Non-pigmented ciliary epithelial cell (primary cell): ENCODE measurements around the gene KRTAP2-1.
"Not testable (repeated sequence)": the region's sequence is repeated elsewhere in the genome, so short reads cannot be mapped to it uniquely, and the experiment has no call there.

ENCODE experiments used
- DNase-seq: peaks from one replicate; pipeline ENCODE4 v3.0.0-alpha.2; 2010; ENCODE audit warnings: low read depth

Gene KRTAP2-1

GRCh38 chr17:41012326-41013120 is 34.6 kb downstream of the KRTAP2-1 start:
- DNase-seq: no peak

- DNase-seq: no peak
Observed at GRCh38 chr17:41010441-41010840, 36.7 kb downstream of the KRTAP2-1 start.

- no peak for DNase-seq
Observed at GRCh38 chr17:41009936-41010335, 37.2 kb downstream of the KRTAP2-1 start.

- DNase-seq: no peak
Observed at GRCh38 chr17:41009301-41009760, 37.8 kb downstream of the KRTAP2-1 start.

GRCh38 chr17:41008811-41009210 is 38.3 kb downstream of the KRTAP2-1 start, which contains the start of gene KRTAP3-1:
Gene KRTAP3-1 (minus strand): TSS chr17:41009128. CDS start chr17:41009074, 54 bp downstream.
- DNase-seq: no peak

GRCh38 chr17:41004397-41004796 is 42.7 kb downstream of the KRTAP2-1 start:
- no peak for DNase-seq

GRCh38 chr17:41003926-41004325 is 43.2 kb downstream of the KRTAP2-1 start:
- DNase-seq: no peak

- peak; percentile 41 for DNase-seq
Observed at GRCh38 chr17:41002814-41003213, 44.3 kb downstream of the KRTAP2-1 start.

- DNase-seq: no peak
Observed at GRCh38 chr17:41001795-41002194, 45.3 kb downstream of the KRTAP2-1 start.

GRCh38 chr17:40999563-40999962 is 47.6 kb downstream of the KRTAP2-1 start, which contains the start of gene KRTAP3-2:
Gene KRTAP3-2 (minus strand): TSS chr17:40999906. CDS start chr17:40999853, 53 bp downstream.
- DNase-seq: not testable (repeated sequence)

GRCh38 chr17:40997361-40997760 is 49.8 kb downstream of the KRTAP2-1 start:
- no peak for DNase-seq

- DNase-seq: no peak
Observed at GRCh38 chr17:40996829-40997228, 50.3 kb downstream of the KRTAP2-1 start.
